ENCODE data around the gene ST8SIA1. TPM values are rescaled to one million over a fixed set of nuclear protein-coding genes. Genes with fewer than 3 reads are reported as not detected.

ST8SIA1 gene
- total and polyA plus RNA-seq, 2 of the 8 experiments (the other 6 are each of a cell fraction or from before 2014, with no cell fraction given), result 1.9 to 4.4 TPM

DNA sequence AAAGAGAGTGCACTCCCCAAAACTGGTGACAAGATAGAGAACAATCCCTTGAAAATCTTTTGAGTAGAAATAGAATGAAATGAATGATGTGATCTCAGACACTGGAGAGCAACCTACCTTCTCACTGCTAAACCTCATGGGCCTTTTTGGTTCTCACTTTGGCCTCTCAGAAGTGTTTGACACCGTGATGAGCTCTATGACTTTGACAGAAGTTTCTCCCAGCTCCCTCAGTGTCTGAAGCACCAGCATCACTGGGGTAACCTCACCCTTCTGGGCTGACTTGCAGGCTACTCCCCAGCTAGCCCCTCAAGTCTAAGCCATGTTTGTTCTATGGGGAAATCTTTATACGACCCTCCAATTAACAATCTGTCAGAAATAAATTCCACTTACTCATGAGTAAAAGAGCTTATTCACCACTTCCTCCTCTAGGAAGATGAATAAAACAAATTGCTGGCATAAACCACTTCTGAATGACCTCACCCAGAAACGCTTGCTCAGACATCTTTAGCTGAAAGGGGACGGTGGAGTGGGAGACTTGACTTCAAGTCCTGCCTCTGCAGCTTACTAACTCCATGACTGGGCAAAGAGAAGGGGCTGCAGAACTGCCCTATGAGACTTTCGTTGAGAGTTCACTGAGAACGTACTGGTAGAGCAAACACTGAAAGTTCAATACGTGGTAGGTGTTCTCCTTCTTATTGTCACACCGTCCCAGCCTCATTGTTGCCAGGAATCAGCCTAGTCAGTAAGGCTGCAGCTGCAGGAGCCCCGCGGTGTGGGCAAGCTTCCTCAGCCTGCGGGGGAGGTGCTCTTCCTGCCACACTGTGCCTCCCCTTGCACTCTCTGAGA, 46.5 kb downstream of the ST8SIA1 start:
- Histone ChIP-seq H2BK120ac (replicated peaks; ENCODE audit: low read depth, low read length) (no peak overlapping the region), H3K18ac (ENCODE audit: extremely low read depth, low read length) (no peak overlapping the region), H2BK20ac (ENCODE audit: low read length) (no peak overlapping the region), H3K9me3 (ENCODE audit: insufficient read depth in 2 of 2, low read depth in 1 of 2, low read length in 1 of 2) (no peaks in the 10 kb centered on the region), H4K8ac (ENCODE audit: extremely low read depth, insufficient read depth, low read length) (no peak overlapping the region), H3K14ac (ENCODE audit: insufficient read length) (no peak overlapping the region), H3K9ac (replicated peaks in 1 of 4; ENCODE audit: extremely low read depth in 1 of 4, low read depth in 3 of 4, low read length in 3 of 4) (no peak overlapping the region), H3K4ac (replicated peaks; ENCODE audit: insufficient read length, low read depth, low read length) (no peak overlapping the region), H2BK5ac (ENCODE audit: low read depth, low read length) (no peak overlapping the region), H4K91ac (replicated peaks; ENCODE audit: insufficient read length, low read length) (no peak overlapping the region), H3K79me2 (ENCODE audit: control insufficient read depth in 1 of 2, insufficient read depth in 2 of 2, low read length in 2 of 2) (no peaks in the 10 kb centered on the region), H3K4me3 (ENCODE audit: extremely low read depth in 1 of 4, insufficient read depth in 2 of 4, low read depth in 3 of 4, low read length in 4 of 4) (peak overlapping the region in 1 of 4 experiments; percentile 33; a peak in 1 of 8 replicates), H3K79me1 (ENCODE audit: low read depth, low read length) (no peaks in the 10 kb centered on the region), H2AFZ (ENCODE audit: low read length) (peak overlapping the region; percentile 93), H4K20me1 (replicated peaks in 1 of 2; ENCODE audit: control insufficient read depth in 1 of 2, insufficient read depth in 2 of 2, low read length in 2 of 2) (no peaks in the 10 kb centered on the region), H3K36me3 (ENCODE audit: control insufficient read depth in 2 of 4, insufficient read depth in 4 of 4, low read length in 3 of 4) (no peaks in the 10 kb centered on the region; a peak in 1 of 8 replicates), H3K27me3 (replicated peaks in 1 of 4; ENCODE audit: control insufficient read depth in 3 of 4, extremely low read depth in 1 of 4, insufficient read depth in 3 of 4, low read length in 3 of 4) (no peaks in the 10 kb centered on the region), H2AK5ac (ENCODE audit: low read depth, low read length) (no peak overlapping the region), H3K4me2 (ENCODE audit: insufficient read depth in 1 of 2, low read depth in 2 of 2, low read length in 2 of 2) (peak overlapping the region; percentile 33 to 37; a peak in 2 of 4 replicates), H2BK12ac (ENCODE audit: low read depth, low read length) (no peak overlapping the region), H3K4me1 (replicated peaks in 1 of 4; ENCODE audit: control insufficient read depth in 3 of 4, insufficient read depth in 4 of 4, low read length in 3 of 4) (peaks cover 0 to 6% (median 5%) of the 10 kb centered on the region in 4 experiments; a peak in 4 of 7 replicates), H2BK15ac (ENCODE audit: low read length) (no peak overlapping the region), H4K5ac (ENCODE audit: insufficient read length, low read depth, low read length) (no peak overlapping the region), H3K56ac (replicated peaks; ENCODE audit: insufficient read length, low read depth, low read length) (no peak overlapping the region), H3K27ac (ENCODE audit: low read depth, low read length) (no peak overlapping the region), H3K23me2 (ENCODE audit: low read depth, low read length) (no peaks in the 10 kb centered on the region; the same call in 1 of the 2 replicates), H3K23ac (ENCODE audit: insufficient read length) (no peak overlapping the region)
- 57% methylated on average over 11 of the region's 11 CpGs; no CpG with 5 or more reads in 1 of the 2 experiments for WGBS, 2 experiments (ENCODE audit: extremely low coverage in 1 of 2, insufficient coverage in 1 of 2, insufficient read length in 1 of 2, insufficient replicate concordance in 2 of 2, low coverage in 1 of 2, low lambda C conversion rate in 2 of 2, missing lambda C conversion rate in 1 of 2)
- CTCF ChIA-PET (ENCODE audit: partially characterized antibody), result interaction anchor here (0.7 to 1.2 kb wide), 5 partner anchors 15 to 1019 kb away, joined by 3 to 4 read pairs (median 3); no protein-coding TSS in a partner anchor
- FAIRE-seq, result no peak
- peak; percentile 73; the same call in 1 of the 2 replicates for TF ChIP-seq TCF12 (IDR thresholded peaks at IDR 0.05; ENCODE audit: low read depth, low read length)
- TF ChIP-seq RBBP5 (IDR thresholded peaks at IDR 0.05; ENCODE audit: borderline replicate concordance, low read depth, low read length), result 0 out of 2 replicates have a peak, but pooled peaks have one; percentile 56
- no peak for TF ChIP-seq SIN3A (conservative IDR thresholded peaks at IDR 0.05 in 1 of 2, IDR thresholded peaks at IDR 0.05 in 1 of 2; ENCODE audit: low read depth in 1 of 2, low read length in 2 of 2)
- TF ChIP-seq MAFK (IDR thresholded peaks at IDR 0.05; ENCODE audit: low read depth, low read length), result peak; percentile 7; the same call in 1 of the 2 replicates
- peak; percentile 63 for TF ChIP-seq ASH2L (IDR thresholded peaks at IDR 0.05; ENCODE audit: low read length)
- TF ChIP-seq SP1 (IDR thresholded peaks at IDR 0.05; ENCODE audit: low read depth, low read length), result peak; percentile 51; the same call in 1 of the 2 replicates
- peak in 1 of 2 experiments; percentile 45 for DNase-seq (ENCODE audit: low read depth in 1 of 2, low spot score in 2 of 2)
- POLR2A ChIA-PET (ENCODE audit: partially characterized antibody), result no interaction called here
